NCI-H446 (cell line): ENCODE data around the gene MGST1.

Experiments used
- DNase-seq, 2 experiments: peaks; one replicate each; lab custom pipeline; 2025; lab: John Stamatoyannopoulos, UW

The MGST1 gene, protein sequence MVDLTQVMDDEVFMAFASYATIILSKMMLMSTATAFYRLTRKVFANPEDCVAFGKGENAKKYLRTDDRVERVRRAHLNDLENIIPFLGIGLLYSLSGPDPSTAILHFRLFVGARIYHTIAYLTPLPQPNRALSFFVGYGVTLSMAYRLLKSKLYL

DNA sequence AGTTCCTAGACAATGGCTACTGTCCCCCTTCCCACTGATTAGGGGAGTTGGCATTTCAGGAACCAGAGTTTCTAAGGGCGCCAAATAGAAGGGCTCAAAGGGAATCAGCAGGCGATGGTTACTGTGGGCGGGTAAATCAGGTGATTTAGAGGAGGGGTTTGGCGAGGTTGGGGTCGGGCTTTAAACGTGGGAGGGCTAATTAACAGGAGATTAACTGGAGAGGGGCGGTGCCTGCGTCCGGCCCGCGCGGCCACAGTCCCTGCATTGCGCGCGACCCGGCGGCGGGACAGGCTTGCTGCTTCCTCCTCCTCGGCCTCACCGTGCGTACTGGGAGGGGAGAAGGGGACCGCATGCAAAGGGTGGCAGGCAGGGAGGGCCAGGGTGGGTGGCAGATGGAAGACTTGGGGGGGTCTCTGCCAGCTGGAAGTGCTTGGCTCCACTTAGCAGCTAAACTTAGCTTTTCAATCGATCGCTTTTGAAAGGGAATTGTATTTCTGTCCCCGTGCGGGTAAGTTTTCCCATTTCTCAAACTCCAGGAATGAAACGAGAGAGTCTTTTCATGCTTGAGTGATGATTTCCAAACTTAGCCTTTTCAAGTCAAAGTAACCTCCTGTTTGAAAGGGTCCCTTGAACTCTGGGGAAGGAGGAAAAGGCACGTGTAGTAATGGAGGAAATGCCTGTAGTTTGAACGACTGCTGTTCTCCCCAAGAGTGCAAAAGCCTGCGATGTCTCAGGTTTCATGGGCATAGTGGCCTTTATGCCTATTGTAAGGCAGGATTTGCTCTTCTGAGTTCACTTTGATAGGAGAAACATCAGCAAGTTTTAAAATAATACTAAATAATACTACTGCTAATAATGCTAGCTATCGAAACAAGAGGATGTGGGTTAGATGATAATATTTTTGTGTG lies at the start of gene MGST1:
Gene MGST1, plus strand, starts transcription at position 255 of the 908 bp plus-strand sequence. CDS start 6,608 bp downstream, outside the sequence.
- DNase-seq: peak in 1 of 2 experiments; percentile 31

DNA sequence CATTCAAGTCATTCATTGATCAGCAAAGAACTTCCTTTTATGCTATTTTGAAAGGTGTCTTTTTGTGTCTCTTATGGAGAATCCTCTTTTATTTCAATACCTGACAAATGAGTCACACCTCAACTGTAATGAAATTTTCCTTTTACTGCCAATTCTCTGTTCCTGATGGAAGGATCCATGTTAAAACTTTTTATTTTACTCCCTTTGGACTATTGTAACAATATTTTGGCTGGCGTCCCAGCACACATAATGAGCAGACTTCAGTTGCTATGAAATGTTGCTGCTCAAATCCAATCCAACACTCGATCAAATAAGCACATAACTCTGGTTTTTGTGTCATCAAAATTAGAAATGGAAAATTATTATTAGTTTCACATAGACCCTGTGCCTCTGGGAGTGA lies 48.0 kb upstream of the MGST1 start:
- no peak for DNase-seq

DNA sequence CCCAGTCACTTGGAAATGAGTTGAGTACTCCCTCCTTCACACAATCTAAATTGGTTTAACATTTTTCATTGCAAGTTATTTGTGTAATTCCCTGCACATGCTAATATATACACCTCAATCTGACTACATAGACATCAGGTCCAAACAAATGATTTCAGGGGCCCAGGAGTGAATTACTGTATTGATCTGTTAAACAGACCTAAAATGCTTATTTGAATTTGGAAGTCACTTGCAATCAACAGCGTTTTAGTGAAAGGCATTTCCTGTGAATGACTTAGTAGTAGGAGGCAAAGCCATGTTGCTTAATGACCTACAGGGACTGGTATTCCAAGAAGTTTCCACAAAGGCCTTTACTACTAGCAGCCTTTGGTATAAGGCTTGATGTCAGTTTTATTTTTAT lies 47.3 kb upstream of the MGST1 start:
- no peak for DNase-seq

DNA sequence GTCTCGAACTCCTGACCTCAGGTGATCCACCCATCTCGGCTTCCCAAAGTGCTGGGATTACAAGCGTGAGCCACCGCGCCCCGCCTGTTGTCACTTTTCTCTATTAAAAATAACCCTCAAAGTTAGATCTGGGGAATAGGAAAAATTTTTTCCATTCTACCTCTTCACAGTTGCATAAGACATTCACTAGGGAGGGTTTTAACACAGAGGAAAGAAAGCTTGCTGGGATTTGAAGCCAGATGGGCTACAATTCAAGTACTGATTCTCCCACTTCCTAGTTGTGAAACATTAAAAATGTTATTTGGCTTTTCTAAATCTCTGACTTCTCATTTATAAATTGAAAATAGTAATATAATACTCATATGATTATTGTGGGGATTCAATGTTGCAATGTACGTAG lies 46.7 kb upstream of the MGST1 start:
- DNase-seq: no peak

DNA sequence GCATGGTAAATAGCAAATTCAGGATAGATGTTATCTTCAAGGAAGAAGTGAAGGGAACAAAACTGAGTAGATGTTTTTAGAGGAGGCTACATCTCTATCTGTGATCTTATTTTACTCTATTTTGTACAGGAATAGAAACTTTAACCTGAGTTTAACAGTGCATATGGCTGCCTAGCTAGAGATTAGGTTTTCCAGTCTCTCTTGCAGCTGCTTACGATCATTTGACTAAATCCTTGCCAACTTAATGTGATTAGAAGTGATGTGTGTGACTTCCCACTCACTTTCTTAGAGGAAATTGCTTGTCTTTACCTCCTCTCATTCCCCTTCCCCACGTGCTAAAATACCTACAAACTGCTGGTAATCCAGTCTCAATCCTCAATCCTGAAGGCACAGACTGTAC lies 43.5 kb upstream of the MGST1 start:
- no peak for DNase-seq

DNA sequence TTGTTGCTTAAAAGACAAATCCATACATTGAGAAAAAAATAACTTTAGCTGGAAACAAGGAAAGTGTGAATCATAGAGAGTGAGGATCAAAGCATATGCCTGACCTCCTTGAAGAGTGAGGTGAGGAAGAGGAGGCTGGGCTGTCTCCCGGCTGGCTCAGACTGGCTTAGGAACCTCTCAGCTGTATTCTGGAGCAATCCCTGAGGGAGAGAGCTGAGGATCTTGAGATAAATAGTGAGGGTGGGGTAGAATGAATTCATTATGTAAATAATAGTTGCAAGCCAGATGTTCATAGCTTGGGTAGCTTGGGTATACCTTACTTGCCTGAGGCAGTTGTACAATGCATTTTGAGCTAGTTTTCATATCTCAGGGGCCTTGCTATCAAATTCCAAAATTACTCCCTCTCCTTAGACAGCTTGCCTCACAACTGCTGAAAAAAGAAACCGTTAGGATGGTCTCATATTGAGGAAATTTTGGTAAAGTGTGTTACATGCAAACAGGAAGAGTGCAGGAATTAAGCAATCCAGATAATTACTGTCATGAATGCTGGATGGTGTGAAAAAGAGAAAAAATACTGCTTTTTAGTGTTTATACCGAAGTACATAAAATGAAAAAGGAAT lies 39.5 kb upstream of the MGST1 start:
- DNase-seq: no peak

DNA sequence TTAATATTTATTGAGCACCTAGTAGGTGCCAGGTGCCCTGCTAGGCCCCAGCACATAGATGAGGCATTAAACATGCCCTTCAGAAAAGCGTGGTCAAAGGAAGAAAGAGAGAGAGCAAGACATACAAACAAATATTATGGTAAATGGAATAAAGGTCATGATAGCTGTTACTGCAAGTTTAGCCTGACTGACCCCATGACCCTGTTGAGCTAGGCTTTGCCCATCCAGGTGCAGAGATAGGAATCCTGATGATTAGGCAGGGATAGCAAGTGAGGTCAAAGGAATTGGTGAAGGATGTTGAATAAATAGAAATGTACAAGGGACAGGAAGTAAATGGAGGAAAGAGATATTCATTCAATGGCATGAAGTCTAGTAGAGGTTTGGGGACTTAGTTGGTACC lies 36.5 kb upstream of the MGST1 start:
- DNase-seq: no peak

DNA sequence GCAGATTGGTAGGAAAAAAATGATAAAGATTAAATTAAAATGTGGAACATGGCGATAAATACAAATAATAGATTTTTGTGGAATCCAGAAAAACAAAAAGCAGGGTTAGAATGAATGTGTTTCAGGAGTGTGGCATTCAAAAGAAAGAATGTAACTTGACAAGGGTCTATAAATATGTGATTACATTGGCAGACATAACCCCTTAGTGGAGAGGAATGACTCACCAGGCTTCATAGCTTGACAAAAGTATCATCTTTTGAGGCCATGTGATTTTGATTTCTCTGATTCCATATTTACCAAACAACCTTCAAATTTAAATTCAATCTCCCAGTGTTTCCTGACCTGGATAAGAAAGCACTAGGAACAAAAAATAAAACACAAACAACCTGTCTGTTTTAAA lies 24.4 kb upstream of the MGST1 start:
- no peak for DNase-seq

DNA sequence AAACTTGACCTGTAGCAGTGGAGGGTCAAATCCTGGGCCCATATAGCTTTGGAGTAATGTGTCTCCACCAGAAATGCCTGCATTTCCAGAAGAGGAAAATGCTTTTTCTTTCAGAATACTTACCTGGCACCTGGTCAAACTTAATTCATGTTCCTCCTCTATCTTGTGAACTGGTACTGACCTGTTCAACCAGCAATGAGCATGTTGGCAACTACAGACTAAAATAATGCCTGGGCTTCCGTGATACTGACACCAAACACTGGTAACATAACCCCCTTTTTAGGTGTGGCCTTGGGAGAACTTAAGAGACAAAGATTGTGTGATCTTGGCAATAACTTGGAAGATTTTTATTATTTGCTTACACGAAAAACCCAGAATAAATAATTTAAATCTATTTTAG lies 23.8 kb upstream of the MGST1 start:
- DNase-seq: no peak

DNA sequence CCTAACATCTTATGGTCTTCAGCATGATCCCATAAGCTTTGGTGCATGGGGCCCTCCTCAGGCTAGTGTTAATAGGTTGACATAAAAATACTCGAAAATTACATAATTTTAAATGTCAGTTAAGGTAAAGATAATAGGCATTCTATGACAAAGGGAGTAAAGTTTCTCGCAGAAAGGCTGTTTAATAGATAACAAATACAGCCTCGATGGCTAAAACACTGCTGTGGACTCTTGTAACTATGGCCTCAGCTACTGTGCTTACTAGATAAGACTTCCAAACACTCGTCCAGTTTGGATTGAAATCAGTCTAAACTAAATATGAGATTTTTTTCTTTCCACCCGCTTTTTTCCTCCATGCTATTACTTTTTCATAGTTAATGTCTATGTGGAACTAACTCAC lies 23.2 kb upstream of the MGST1 start:
- DNase-seq: no peak

DNA sequence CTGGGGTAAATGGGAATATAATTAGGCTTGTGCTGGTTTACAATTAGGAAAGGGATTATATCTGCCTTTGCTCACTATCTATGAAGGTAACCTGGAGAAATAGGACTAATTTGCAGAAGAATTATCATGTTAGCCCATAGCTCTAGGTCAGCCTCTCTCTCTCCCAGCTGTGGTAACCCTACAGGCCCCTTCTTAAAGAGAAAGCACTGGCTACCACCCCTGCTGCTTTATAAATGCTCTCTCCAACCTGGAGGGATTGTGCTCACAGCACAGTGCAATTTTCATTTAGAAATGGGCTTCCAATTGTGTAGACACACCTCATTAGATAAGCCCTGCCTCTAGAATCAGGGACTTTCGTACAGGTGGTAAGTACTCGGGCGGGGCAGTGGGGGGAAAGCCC lies 22.7 kb upstream of the MGST1 start:
- DNase-seq: no peak

DNA sequence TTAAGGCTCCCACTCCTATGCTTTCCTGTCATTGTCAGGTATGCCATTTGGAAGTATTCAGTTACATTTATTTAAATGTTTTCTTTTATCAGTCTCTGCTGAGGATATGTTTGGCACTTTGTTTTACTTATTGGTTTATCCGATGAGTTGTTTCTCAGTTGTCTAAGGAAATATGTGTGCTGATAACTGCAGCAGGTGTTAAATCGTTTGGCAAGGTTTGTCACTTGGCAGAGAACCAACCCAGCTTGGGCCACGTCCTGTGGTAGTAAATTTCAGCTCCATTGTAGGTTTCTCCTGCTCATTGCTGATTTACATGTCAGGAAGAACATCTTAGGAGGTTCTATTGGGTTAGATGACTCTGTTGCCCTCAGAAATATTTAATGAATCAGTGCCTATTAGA lies 22.0 kb upstream of the MGST1 start:
- no peak for DNase-seq

DNA sequence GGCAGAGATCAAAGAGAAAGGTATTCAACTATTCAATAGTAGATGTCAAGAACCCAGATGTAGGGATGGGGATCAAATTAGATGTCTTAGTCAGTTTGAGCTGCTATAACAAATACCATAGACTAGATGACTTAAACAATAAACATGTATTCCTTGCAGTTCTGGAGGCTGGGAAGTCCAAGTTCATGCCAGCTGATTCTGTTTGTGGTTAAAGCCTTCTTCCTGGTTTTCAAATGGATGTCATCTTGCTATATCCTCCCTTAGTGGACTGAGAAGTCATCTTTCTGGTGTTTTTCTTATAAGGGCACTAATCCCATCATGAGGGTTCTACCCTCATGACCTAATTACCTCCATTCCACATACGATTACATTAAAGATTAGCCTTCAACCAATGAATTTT lies 19.5 kb upstream of the MGST1 start:
- DNase-seq: no peak

DNA sequence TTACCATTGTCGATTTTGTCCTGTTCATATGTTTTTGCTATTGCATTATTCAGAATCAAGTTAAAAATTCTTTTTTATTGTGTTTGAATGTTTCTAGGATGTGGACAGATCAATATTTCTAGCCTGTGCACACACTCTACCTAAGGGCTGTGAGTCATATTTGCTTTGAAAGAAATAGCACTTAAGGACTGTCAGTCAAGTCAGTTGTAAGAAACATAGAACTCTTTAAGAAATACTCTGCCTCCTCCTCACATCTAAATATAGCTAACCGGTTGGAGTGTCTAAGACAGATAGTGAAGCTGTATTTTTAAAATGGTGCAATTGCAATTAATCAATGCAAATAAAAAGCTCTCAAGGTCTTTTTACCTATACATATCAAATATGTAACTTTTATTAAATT lies 17.9 kb upstream of the MGST1 start:
- no peak for DNase-seq

DNA sequence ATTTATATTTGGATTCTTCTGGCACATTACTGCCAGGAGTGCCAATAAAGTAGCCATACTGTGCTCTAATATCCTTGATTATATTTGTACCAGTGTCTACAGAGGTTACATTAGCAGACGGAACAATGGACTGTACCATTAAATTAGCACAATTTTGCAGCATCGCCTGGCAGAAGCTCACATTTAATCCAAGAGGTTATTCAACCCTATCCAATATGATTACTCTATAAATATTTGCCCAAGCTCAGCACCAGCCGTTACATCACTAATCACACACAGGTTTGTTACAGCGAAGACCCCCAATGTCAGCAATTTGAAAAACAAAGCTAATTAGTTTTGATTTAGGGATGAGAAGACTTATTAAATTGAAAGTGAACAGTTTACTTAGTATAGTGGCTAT lies 16.9 kb upstream of the MGST1 start:
- no peak for DNase-seq

DNA sequence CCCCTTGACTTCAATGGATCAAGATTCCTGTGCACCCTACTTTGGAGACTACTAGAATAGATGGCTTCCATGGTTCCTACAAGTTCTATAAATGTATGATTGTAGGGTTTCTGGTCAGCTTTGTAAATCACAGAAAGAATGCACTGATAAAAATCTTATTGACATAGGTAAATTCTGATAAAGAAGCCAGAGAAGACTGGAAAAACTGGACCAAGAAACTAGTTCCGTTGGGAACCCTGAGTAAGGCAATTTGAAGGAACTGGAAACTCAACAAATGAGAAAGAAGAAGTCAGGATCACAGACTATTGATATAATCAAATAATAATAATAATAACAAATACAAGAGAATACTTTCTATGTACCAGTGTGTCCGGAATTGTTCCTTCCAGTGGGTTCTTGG lies 15.4 kb upstream of the MGST1 start:
- DNase-seq: no peak

DNA sequence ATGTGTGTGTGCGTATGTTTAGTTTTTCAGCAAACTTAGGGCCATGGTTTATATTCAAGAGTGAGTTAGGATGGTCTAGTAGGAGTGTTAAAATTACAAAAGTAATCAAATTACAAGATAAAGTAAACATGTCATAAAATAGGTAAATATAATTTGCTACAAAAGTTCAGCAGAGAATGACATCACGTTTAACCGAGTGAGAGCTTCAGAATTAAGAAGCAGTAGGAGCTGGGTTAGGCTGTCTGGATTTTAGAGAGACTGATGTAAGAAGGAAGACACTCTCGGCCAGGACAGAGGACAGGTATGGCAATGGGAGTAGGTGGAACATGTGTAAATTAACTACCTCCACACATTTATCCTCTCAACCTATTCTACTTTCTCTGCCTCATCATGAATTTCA lies 11.6 kb upstream of the MGST1 start:
- DNase-seq: no peak

DNA sequence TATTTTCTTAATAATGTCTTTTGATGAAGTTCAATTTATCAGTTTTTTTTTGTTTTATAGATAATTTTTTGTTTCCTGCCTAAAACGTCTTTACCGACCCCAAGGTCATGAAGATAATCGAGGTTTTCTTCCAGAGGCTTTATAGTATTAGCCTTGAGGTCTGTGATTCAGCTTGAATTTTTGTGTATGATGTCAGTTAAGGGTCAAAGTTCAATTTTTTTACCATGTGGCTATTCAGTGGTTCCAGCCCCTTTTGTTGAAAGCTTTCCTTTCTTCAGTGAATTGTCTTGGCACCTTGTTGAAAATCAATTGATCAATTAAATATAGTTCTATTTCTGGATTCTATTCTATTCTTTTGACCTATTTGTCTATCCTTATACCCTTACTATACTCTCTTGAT lies 3.2 kb upstream of the MGST1 start:
- no peak for DNase-seq

DNA sequence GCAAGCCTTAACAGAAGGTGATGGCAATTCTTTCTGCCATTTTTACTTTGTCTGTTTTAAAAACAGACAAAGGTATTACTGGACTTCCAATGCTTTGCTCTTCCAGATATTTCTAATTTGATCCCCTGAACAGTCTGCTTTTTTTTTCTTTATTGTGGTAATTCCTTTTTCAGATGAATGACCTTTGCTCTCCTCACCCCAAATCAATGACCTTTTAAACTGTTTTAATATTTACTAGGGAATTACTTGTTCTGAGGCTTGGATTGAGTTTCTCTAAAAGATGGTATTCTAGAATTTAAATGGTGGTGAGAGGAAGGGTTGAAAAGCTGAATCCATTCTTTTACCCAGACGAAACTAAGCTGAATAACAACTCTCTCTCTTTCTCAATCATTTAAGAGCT lies 2.3 kb upstream of the MGST1 start:
- DNase-seq: no peak

DNA sequence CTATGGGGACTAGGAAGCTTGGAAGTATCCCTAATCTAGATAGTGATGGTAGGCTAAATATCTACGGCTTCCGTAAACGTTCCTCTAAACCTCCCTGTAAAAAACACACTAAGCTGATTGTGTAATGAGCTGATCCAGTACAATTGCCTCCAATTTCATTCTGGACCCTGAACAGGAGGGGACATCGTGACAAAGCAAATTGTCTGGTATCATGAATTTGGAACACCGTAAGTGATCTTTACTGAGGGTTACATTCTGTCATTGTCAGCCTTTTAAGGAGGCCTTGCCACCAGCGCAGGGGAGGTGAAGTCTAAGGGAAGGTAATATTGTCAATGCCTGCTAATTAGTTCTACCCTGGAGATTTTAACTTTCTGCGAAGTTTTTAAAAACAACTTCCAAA lies 487 bp upstream of the MGST1 start:
- DNase-seq: no peak

DNA sequence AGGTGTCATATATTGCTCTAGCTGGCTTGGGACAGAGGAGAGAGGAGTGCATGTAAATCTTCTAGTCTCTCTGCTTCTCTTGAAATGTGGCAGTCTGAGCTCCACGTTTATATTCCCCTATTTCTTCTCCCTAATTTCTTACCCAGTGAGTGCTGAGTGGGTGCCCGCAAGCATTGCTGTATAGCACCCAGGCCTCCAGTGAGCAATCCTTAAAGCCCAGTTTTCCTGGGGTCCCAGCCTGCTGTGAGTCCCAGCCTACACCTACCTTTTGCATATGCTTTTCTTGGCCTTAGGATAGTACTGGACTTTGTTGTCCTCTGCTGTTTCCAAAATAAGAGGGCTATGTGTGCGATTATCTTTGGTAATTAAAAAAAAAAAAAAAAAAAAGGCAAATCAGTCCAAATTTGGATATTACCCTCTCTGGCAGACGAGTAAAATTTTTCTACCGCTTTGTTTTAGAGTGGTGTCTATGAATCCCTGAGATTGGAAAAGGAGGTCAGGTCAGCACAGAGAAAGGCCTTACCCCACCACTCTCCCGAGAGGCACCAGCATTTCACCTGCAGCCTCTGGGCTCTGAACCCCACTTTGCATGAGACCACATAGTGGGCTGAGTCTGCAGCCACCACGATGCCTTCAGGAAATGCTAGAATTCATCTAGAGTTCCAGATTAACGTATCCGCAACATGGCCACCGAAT lies 1.1 kb downstream of the MGST1 start:
- no peak for DNase-seq

DNA sequence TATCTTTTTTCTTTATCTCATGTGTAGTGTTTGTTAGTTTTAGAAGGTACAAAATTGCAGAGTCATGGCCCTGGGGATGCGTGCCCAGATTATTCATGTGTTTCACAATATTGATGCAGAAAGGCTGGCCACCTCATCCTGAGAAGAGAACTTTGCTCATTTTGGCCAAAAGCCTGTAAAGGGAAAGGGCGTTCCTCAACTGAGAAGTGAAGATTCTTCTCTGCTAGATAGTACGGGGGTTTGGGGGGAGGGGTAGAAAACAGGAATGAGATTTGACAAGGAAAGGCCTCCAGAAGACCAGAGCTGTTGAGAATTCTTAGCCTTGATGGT lies 1.7 kb downstream of the MGST1 start:
- DNase-seq: no peak

DNA sequence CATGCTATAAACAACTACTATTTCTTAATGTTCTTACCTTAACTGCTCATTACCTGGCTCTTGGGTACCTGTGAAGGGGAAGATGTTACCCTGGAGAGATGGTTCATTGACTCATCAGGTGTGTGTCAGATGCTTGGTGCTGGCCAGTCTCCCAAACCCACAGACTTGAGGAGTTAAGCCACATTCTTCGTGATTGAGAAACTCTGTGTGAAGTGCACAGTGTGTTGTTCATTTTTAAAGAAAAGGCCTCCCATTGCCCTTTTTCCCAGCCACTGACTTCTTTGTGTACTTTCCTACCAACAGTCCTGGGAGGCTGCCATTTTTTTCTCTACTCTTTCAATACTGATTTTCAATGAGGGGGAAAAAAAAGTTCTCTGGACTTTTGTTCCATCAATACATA lies 3.2 kb downstream of the MGST1 start:
- no peak for DNase-seq
